ENCODE data around the gene DMTF1.
"Not testable (repeated sequence)": the region's sequence is repeated elsewhere in the genome, so short reads cannot be mapped to it uniquely, and the experiment has no call there.

The DMTF1 gene, protein sequence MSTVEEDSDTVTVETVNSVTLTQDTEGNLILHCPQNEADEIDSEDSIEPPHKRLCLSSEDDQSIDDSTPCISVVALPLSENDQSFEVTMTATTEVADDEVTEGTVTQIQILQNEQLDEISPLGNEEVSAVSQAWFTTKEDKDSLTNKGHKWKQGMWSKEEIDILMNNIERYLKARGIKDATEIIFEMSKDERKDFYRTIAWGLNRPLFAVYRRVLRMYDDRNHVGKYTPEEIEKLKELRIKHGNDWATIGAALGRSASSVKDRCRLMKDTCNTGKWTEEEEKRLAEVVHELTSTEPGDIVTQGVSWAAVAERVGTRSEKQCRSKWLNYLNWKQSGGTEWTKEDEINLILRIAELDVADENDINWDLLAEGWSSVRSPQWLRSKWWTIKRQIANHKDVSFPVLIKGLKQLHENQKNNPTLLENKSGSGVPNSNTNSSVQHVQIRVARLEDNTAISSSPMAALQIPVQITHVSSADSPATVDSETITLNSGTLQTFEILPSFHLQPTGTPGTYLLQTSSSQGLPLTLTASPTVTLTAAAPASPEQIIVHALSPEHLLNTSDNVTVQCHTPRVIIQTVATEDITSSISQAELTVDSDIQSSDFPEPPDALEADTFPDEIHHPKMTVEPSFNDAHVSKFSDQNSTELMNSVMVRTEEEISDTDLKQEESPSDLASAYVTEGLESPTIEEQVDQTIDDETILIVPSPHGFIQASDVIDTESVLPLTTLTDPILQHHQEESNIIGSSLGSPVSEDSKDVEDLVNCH

DNA sequence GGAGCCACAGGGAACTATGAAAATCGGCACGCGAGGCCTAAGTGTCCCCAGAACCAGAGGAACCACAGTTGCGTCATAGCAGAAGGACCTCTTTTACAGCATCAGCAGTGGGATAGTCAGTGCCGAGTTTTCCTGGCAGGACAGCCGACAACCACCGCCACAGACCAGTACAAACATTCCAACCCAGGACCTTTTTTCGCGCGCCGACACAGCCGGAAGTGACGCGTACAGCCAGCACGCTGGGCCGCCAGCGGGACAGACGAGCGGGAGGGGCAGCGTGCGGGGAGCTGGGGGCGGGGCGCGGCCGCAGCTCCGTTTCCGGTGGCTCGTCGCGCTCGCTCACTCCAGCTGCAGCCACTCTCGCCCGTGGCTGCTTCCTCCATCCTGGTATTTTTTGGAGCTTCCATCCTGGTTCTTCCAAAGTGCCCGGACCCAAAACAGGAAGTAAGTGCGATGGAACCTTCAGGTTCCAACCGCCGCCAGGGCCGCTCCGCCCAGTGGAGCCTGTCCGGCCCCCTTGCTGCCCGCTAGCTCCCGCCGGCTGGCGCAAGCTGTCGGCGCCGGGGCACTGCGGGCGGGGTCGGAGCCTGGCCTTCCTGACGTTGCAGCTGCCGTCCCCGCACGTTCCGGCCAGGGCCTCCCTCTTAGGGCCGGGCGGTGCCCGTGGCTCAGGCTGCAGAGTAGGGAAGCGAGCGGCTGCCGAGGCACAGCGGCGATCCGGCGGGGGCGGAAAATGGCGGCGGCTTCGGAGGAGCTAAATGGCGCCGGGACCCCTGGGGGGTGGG, at the start of gene DMTF1:
TSS of gene DMTF1 (plus strand) at position 342 of the 785 bp plus-strand sequence. CDS start 12,489 bp downstream, outside the sequence.
- peak; percentile 97 for DNase-seq (ENCODE audit: low spot score)

DNA sequence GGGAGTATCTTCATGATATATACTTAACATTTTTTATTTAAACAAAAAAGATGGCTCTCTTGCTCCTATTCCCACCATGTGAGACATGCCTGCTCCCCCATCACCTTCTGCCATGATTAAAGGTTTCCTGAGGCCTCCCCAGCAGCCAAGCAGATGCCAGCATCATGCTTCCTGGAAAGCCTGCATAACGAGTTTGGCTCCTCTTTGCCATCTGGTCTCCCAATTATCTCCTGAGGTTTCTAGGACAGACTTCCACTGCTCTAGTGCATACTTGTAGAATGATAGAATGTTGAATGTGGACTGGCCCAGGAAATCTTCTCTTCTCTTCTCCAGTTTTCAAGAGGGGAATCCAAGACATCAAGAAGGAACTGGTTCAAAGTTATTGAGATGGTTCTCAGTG, 46.9 kb upstream of the DMTF1 start:
- no peak for DNase-seq (ENCODE audit: low spot score)

DNA sequence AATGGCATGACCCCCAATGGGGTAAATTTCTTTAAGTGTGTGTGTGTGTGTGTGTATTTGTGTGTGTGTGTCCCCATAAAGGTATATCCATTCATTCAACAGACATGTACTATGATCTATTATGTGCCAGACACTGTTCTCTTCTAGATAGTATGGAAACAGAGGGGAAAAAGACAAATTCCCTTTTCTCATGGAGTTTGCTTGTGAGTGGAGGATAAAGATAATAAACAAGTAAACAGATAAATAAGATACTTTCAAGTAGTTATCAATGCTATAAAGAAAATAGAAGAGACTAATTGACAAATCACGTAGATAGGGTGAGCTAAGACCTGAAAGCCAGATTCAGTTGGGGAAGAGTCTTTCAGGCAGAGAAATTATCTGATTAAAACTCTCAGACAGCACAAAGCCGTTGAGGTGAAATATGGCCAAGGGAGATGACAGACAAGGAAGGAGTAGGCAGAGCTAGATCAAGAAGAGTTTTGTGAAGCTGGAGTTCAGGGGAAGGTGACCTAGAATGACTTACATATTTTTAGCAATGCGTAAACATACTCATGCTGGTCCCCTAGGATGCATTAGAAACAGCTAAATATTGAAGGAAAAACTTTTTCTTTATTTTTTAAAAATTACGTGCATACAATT, 45.2 kb upstream of the DMTF1 start:
- DNase-seq (ENCODE audit: low spot score) = no peak

DNA sequence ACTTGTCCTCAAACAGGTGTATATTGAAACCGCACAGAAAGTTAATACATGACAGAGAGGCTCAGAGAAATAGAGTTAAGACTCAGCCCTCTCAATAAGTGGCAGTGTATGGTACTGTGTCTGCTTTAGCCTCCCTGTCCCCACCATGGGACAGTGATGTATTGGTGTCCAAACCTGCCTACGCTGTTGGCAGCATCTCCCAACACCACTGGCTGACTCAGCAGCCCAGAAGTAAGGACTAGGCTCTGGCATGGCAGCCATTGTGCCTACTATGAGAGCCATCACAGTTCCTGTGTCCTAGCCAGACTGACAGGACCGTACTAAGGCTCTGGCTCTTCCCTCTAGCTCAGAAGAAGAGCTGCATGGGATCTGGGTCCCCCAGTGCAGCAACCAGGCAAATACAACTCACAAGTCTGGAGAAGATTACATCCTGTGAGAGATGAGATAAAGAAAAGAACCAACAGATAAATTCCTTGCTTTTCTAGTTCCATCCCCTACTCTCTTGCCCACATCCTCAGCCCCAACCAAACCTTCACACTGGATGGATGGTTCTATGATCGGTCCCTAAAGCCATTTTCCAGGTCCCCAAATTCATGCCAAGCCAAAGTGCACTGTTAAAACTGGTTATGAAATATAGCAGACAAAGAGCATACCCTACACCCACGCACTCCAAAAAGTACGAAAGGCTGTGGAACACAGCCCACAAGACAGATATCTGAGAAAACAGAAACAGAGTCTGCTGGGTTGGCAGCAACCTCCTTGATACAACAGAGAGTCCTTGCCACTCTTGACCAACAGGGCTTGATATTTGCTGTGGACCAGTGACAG, 44.1 kb upstream of the DMTF1 start:
- no peak for DNase-seq (ENCODE audit: low spot score)

DNA sequence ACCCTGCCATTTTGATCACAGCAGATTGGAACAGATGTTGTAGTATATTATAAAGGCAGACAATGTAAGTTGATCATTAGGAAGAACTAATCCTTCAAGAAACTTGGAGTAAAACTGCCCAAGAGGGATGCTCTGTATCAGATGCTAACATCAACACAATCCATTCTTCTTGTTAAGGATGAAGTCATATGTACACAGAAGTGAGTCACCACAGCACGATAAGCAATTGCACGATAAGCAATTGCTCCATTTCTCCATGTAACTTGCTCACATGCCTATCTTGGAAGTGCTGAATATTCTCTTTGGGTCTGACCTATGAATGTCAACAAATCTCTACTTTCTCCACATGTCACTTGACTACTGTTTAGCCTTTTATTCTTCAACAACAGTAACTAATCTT, 41.5 kb upstream of the DMTF1 start:
- DNase-seq (ENCODE audit: low spot score) = no peak

DNA sequence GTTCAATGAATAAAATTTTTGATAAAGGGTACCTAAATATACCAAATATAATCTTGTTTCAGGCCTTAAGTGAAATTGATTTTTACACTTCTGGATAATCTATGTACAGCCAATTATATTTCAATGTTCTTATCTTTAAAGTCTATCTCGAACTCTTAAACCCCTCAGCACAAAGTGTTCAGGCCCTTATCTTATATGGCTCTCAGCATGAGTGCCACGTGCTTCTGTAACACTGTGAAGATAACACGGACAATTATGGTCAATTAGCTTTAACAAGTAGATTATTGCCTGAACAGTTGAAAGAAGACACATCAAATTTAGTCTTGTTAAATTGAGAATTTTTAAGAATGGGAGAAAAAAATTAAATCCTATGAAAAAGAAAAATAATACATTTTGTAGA, 40.4 kb upstream of the DMTF1 start:
- DNase-seq (ENCODE audit: low spot score) = no peak

DNA sequence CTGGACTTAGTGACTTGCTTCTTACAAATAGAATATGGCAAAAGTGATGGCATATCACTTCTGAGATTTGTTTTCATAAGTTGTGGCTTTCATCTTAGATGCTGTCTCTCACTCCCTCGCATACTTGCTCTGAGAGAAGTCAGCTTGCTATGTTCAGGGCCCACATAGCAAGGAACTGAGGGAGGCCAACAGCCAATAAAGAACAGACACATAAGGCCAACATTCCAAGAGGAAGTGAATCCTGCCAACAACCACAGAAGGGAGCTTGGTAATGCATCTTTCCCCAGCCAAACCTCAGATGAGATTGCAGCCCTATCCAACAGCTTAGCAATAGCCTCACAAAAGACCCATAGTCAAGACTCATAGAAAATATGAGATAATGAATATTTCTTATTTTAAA, 39.2 kb upstream of the DMTF1 start:
- no peak for DNase-seq (ENCODE audit: low spot score)

DNA sequence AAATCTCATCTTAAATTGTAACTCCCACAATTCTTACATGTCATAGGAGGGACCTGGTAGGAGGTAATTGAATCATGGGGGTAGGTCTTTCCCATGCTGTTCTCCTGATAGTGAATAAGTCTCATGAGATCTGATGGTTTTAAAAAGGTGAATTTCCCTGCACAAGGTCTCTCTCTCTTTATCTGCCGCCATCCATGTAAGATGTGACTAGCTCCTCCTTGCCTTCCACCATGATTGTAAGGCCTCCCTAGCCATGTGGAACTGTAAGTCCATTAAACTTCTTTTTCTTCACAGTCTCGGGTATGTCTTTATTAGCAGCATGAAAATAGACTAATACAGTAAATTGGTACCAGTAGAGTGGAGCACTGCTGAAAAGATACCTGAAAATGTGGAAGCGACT, 38.3 kb upstream of the DMTF1 start:
- not testable (repeated sequence) for DNase-seq (ENCODE audit: low spot score)

DNA sequence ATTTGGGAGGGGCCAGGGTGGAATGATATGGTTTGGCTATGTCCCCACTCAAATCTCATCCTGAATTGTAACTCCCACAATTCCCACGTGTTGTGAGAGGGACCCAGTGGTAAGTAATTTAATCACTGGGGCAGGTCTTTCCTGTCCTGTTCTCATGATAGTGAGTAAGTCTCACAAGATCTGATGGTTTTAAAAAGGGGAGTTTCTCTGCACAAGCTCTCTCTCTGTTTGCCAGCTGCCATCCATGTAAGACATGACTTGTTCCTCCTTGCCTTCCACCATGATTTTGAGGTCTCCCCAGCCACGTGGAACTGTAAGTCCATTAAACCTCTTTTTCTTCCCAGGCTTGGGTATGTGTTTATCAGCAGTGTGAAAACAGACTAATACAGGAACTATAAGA, 36.5 kb upstream of the DMTF1 start:
- DNase-seq (ENCODE audit: low spot score) = not testable (repeated sequence)

DNA sequence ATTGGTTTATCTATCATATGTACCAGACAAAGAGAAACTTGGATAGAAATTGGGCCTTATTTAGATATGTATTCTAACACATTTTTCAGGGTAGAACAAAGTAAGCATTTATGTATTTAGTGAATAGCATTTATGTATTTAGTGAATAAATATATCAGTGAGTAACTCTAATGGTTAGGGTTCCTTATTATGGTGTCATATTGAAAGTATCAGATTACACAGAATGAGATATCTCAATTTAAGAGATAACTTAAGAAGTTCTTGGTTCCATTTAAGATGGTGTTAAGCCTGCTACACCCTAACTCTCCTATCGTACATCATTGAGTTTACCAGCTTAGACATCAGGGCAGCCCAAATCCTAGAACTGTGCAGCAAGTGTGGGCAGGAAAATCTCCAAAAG, 35.9 kb upstream of the DMTF1 start:
- DNase-seq (ENCODE audit: low spot score) = no peak

DNA sequence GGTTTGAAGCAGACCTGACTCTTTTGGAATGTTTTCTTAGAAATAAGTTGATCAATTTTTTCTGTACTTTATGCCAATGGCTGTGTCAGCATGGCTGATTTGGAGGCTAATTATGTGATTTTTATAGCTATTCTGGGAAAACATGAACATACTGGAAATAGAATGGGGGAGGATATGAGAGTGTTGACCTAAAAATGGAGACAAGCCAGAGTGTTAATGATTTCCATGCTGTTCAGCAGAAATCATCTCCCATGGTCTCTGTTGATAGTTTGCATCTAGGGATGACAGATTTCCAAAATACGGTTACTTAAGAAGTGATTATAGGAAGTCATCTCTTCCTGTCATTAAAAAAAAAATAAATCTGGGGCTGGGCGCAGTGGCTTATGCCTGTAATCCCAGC, 32.7 kb upstream of the DMTF1 start:
- no peak for DNase-seq (ENCODE audit: low spot score)

DNA sequence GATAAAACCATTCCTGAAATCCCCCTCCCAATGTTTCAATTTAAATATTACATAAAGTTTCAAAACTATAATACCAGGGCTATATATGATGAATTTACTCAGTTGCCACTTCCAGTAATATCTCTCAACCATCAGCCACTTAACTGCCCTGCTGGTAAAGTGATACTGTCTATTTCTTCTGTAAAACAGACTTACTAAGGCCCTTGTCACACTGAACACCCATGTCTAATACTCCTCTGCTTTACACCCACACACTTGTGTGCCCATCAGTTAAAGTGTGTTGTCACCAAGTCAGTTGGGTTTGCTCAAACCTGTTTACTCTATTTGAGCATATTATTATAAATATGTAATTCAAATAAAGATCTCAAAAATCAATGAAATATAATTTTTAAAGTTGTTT, 29.1 kb upstream of the DMTF1 start:
- DNase-seq (ENCODE audit: low spot score) = no peak

DNA sequence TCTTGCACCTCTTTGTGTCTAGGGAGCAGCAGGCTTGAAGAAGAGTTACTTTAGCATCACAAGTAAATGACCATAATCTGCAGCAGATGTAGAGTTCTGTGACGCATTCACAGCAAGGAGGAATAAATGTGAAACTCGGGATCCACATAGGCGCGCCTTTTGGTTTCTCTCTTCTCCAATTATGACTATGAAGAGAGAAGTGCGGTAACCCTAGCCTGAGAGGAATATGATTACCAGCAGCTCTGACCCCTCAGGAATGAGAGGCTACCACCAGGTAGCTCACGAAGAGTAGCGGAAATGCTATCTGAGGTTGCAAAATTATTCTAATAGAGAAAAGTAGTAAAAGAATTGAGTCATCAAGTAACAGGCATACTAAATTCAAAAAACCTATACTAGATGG, 25.2 kb upstream of the DMTF1 start:
- DNase-seq (ENCODE audit: low spot score) = no peak

DNA sequence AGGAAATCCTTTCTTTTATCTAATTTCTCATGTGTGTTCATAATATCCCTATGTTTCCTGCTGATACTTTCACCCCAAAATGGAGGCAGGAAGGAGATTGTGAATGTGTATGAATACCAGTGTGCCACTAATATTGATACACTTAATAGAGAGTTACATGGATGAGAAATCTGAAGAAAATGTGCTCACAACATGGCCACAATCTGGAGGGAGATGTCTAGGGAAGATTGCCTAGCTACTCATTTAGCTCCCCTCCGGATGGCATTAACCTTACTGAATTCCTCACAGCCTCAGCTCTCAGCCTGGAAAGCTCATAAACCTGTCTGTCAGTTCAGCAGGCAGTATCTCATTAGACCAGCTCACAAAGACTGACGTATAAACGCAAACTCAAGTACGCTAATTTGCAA, 23.4 kb upstream of the DMTF1 start:
- DNase-seq (ENCODE audit: low spot score) = no peak

DNA sequence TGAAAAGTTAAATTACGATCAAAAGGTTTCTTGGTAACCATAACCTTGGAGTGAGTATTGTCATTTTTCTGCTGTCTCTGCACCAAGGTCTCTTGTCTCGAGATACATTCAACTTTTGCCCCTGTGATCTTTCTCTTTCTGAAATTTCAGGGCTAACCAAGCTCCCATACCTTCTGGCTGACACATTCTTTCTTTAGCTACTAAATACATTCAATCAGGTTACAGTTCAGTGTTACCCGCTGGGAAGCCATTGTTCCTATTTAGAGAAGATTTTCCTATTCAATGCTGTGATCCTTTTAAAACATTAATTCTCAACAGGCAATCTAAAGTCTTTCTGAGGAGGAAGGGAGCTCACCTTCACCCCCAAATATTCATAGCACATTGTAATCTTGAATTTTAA, 22.9 kb upstream of the DMTF1 start:
- no peak for DNase-seq (ENCODE audit: low spot score)

DNA sequence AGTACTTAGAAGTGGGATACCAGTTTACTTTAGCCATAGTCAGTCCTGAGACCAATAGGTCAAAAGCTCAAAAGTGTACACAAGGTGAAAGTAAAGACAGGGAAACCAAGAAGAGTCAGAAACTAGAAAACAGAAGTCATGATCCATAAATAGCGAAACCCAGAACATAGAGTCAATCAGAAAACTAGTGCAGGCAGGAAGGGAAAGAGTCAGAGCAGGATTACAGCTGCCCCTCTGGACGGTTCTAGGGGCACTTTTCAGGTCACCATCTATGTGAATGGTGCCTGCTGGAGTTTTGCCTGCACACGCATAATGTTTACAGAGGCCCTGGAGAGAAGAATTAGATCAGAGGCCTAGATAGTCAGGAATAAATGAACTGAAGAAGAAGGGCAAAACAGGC, 22.4 kb upstream of the DMTF1 start:
- no peak for DNase-seq (ENCODE audit: low spot score)

DNA sequence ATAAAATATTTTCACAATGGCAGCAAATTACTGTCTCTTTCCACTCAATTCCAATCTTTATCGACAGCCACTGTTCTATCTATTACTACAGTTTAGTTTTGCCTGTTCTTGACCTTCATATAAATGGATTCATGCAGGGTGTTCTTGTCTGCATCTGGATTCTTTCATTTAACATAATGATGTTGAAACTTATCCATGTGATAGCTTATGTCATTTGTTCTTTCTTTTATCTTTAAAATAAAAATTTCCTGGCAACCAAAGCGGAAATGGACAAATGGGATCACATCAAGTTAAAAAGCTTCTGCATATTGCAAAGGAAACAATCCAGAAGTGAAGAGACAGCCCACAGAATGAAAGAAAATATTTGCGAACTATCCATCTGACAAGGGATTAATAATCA, 20.5 kb upstream of the DMTF1 start:
- no peak for DNase-seq (ENCODE audit: low spot score)

DNA sequence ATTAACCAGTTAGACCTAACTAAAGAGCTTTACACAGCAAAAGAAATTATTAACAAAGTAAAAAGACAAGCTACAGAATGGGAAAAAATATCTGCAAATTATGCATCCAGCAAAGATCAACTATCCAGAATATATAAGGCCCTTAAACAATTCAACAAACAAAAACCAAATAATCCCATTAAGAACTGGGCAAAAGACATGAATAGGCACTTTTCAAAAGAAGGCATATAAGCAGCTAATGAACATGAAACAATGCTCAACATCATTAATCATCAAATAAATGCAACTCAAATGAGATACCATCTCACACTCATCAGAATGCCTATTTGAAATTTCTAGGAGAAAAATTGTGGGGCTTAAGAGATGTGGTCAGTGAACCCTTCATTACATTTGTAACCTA, 15.0 kb upstream of the DMTF1 start:
- DNase-seq (ENCODE audit: low spot score) = no peak

DNA sequence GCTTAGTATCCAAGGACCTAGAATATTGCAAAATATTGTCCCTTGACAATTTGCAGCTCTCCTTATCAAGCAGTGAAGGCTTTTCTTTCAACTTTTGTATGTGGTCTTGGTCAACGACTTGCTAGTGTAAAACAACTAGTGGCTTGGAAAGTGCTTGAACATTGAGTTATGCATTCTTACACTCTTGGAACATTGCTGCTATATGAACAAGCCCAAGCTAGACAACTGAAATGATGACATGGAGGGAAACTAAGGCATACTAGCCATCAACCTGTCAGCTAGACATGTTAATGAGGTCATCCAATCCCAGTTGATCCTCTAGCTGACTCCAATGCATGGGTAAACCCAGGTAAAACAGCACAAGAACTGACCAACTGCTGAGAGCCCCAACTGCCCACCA, 12.7 kb upstream of the DMTF1 start:
- no peak for DNase-seq (ENCODE audit: low spot score)

DNA sequence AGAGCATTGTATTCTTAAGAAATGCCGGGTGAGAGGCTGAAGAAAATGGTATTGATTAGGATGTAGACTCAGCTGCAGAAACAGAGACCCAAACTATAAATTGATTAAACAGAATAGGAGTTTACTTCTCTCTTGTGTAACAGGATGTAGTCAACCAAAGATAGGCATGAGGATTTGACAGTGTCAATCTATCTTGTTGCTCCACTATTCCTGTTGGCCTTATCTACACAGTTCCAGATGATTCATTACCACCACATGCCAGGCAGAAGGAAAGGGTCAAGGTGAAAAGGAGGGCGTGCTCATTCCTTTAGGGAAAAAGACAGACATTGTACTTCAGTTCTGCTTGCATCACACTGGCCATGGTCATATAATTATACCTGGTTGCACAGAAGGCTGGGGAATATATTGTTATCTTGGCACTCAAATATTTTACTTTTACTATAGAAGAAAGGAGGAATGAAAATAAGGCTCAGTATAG, 11.9 kb upstream of the DMTF1 start:
- no peak for DNase-seq (ENCODE audit: low spot score)

DNA sequence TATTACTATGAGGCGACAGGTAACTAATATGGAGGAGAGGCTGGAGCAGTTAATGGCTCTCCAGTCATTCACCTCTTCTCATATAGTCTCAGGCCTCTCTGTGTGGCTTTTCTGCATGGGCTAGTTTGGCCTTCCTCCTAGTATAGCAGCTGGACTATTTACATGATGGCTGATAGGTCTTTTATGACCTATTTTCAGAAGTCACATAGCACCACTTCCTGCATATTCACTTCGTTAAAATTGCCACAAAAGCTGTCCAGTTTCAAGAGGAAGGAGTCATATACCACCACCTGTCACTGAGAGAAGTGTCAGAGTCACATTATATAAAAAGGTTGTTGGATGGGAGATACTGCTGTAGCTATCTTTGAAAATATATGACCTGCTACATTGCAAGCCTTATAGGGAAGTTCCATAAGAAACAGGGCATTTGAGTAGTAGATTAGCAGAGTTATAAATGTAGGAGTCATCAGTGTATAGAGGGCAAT, 8.0 kb upstream of the DMTF1 start:
- DNase-seq (ENCODE audit: low spot score) = no peak
